MM.1S (cell line): ENCODE results near the gene LCN12.

Experiments used
- DNase-seq: peaks from one replicate; pipeline ENCODE4 v3.0.0-alpha.2; 2015
- H2AFZ ChIP-seq: fragments of 300-600 bp; sonication (generic); 2 replicates; pipeline ENCODE4 v1.6.0; 2016; ENCODE audit warnings: antibody characterized with exemption, low read length
- H3F3A ChIP-seq: fragments of 300-600 bp; sonication (generic); 2 replicates; pipeline ENCODE4 v1.6.1; 2016; ENCODE audit warnings: mild to moderate bottlenecking, antibody characterized with exemption, low read length, moderate library complexity, mixed read lengths; ENCODE audit not compliant: insufficient read depth
- H3K27ac ChIP-seq: fragments of 300-600 bp; sonication (generic); 2 replicates; pipeline ENCODE4 v1.5.1; 2016; ENCODE audit warnings: mild to moderate bottlenecking, low read length
- H3K27me3 ChIP-seq: fragments of 300-600 bp; sonication (generic); replicated peaks from 2 replicates; pipeline ENCODE4 v1.6.0; 2016; ENCODE audit warnings: low read length; ENCODE audit not compliant: insufficient read depth
- H3K36me3 ChIP-seq: fragments of 300-600 bp; sonication (generic); replicated peaks from 2 replicates; pipeline ENCODE4 v1.6.1; 2016; ENCODE audit warnings: mild to moderate bottlenecking, low read length, mixed read lengths; ENCODE audit not compliant: insufficient read depth
- H3K4me1 ChIP-seq: fragments of 300-600 bp; sonication (generic); 2 replicates; pipeline ENCODE4 v1.6.1; 2016; ENCODE audit warnings: low read length, mixed read lengths
- H3K4me2 ChIP-seq: fragments of 300-600 bp; sonication (generic); 2 replicates; pipeline ENCODE4 v1.6.0; 2016; ENCODE audit warnings: low read depth, low read length
- H3K4me3 ChIP-seq: fragments of 300-600 bp; sonication (generic); 2 replicates; pipeline ENCODE4 v1.5.1; 2016; ENCODE audit warnings: low read length, mixed read lengths
- H3K79me2 ChIP-seq: fragments of 300-600 bp; sonication (generic); 2 replicates; pipeline ENCODE4 v1.6.1; 2016; ENCODE audit warnings: mixed run types, low read length, mixed read lengths
- H3K9ac ChIP-seq: fragments of 300-600 bp; sonication (generic); 2 replicates; pipeline ENCODE4 v1.6.1; 2016; ENCODE audit warnings: low read length, mixed read lengths
- H3K9me2 ChIP-seq: fragments of 300-600 bp; sonication (generic); replicated peaks from 2 replicates; pipeline ENCODE4 v1.6.1; 2016; ENCODE audit warnings: mild to moderate bottlenecking, low read length, mixed read lengths; ENCODE audit not compliant: insufficient read depth
- H3K9me3 ChIP-seq: fragments of 300-600 bp; sonication (generic); replicated peaks from 2 replicates; pipeline ENCODE4 v1.6.1; 2016; ENCODE audit warnings: mild to moderate bottlenecking, low read length, mixed read lengths; ENCODE audit not compliant: insufficient read depth
- H4K20me1 ChIP-seq: fragments of 300-600 bp; sonication (generic); 2 replicates; pipeline ENCODE4 v1.6.1; 2016; ENCODE audit warnings: mild to moderate bottlenecking, low read length, moderate library complexity, mixed read lengths; ENCODE audit not compliant: insufficient read depth
- EZH2 ChIP-seq: fragments of 300-600 bp; sonication (generic); optimal IDR thresholded peaks from 2 replicates; pipeline ENCODE3; 2017; ENCODE audit warnings: low read depth, mild to moderate bottlenecking, antibody characterized with exemption, low read length, mixed read lengths
- EZH2phosphoT487 ChIP-seq: fragments of 300-600 bp; sonication (generic); IDR thresholded peaks from 2 replicates; pipeline ENCODE4 v1.6.1; 2018; ENCODE audit warnings: antibody characterized with exemption, low read length
- TF ChIP-seq, protein P1 (sequence below): fragments of 300-600 bp; sonication (generic); IDR thresholded peaks from 2 replicates; pipeline ENCODE4 v1.5.1; 2016; ENCODE audit warnings: antibody characterized with exemption, low read length, mixed read lengths

Gene LCN12

GRCh38 chr9:136983656-136984314 lies 31.7 kb downstream of the LCN12 start:
- Histone ChIP-seq H3K9ac (no peak overlapping the region), H3K4me2 (no peak overlapping the region)

GRCh38 chr9:136984464-136985026 lies 32.5 kb downstream of the LCN12 start:
- TF ChIP-seq, protein P1, sequence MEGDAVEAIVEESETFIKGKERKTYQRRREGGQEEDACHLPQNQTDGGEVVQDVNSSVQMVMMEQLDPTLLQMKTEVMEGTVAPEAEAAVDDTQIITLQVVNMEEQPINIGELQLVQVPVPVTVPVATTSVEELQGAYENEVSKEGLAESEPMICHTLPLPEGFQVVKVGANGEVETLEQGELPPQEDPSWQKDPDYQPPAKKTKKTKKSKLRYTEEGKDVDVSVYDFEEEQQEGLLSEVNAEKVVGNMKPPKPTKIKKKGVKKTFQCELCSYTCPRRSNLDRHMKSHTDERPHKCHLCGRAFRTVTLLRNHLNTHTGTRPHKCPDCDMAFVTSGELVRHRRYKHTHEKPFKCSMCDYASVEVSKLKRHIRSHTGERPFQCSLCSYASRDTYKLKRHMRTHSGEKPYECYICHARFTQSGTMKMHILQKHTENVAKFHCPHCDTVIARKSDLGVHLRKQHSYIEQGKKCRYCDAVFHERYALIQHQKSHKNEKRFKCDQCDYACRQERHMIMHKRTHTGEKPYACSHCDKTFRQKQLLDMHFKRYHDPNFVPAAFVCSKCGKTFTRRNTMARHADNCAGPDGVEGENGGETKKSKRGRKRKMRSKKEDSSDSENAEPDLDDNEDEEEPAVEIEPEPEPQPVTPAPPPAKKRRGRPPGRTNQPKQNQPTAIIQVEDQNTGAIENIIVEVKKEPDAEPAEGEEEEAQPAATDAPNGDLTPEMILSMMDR: no peak
- TF ChIP-seq EZH2: no peak
- TF ChIP-seq EZH2phosphoT487: no peak
- Histone ChIP-seq H3K4me1 (no peaks in the 10 kb centered on the region), H3K27me3 (peaks cover 92% of the 10 kb centered on the region)

More at GRCh38 chr9:136983656-136984314, 31.7 kb downstream of the LCN12 start:
- no peak for DNase-seq
- Histone ChIP-seq H3K9me3 (no peaks in the 10 kb centered on the region), H3K36me3 (no peaks in the 10 kb centered on the region), H3K4me3 (no peak overlapping the region), H3K9me2 (no peaks in the 10 kb centered on the region), H3K4me1 (no peaks in the 10 kb centered on the region), H3K27ac (no peak overlapping the region), H3K79me2 (no peaks in the 10 kb centered on the region), H3K27me3 (peaks cover 90% of the 10 kb centered on the region), H4K20me1 (no peaks in the 10 kb centered on the region), H3F3A (no peaks in the 10 kb centered on the region), H2AFZ (no peak overlapping the region)
- TF ChIP-seq EZH2phosphoT487 (no peak), EZH2 (no peak)
- TF ChIP-seq, protein P1: no peak

GRCh38 chr9:136985027-136985602 lies 33.0 kb downstream of the LCN12 start:
- no peaks in the 10 kb centered on the region for H4K20me1 ChIP-seq
- H3F3A ChIP-seq: no peaks in the 10 kb centered on the region
- H3K9me3 ChIP-seq: no peaks in the 10 kb centered on the region
- H3K4me1 ChIP-seq: no peaks in the 10 kb centered on the region
- peak; percentile 38 for TF ChIP-seq EZH2
- no peak for TF ChIP-seq EZH2phosphoT487
- TF ChIP-seq, protein P1: no peak
- no peak overlapping the region for H3K9ac ChIP-seq
- H3K4me3 ChIP-seq: no peak overlapping the region
- no peak for DNase-seq
- H2AFZ ChIP-seq: no peak overlapping the region
- no peaks in the 10 kb centered on the region for H3K9me2 ChIP-seq
- no peak overlapping the region for H3K27ac ChIP-seq
- H3K4me2 ChIP-seq: no peak overlapping the region
- H3K27me3 ChIP-seq: peaks cover 92% of the 10 kb centered on the region
- H3K36me3 ChIP-seq: no peaks in the 10 kb centered on the region
- no peaks in the 10 kb centered on the region for H3K79me2 ChIP-seq

More at GRCh38 chr9:136984464-136985026, 32.5 kb downstream of the LCN12 start:
- H3K79me2 ChIP-seq: no peaks in the 10 kb centered on the region
- H3K9ac ChIP-seq: no peak overlapping the region
- H3K4me2 ChIP-seq: no peak overlapping the region
- no peaks in the 10 kb centered on the region for H3K9me2 ChIP-seq
- H3K27ac ChIP-seq: no peak overlapping the region
- H3F3A ChIP-seq: no peaks in the 10 kb centered on the region
- H3K9me3 ChIP-seq: no peaks in the 10 kb centered on the region
- no peak overlapping the region for H2AFZ ChIP-seq
- H3K36me3 ChIP-seq: no peaks in the 10 kb centered on the region
- no peak for DNase-seq
- H4K20me1 ChIP-seq: no peaks in the 10 kb centered on the region
- no peak overlapping the region for H3K4me3 ChIP-seq
